GM12865 (cell line): ENCODE measurements around the gene C8A.

Experiments
- DNase-seq: peaks from one replicate; pipeline ENCODE4 v3.0.0; 2010; ENCODE audit warnings: low read depth
- H3K4me3 ChIP-seq: 2 replicates; pipeline ENCODE4 v1.5.1; 2011; ENCODE audit warnings: mild to moderate bottlenecking, low read depth, low read length, control low read depth
- TF ChIP-seq, protein P1 (sequence below): IDR thresholded peaks from 2 replicates; pipeline ENCODE4 v1.5.1; 2011; ENCODE audit warnings: low read length, control low read depth, low read depth, inconsistent platforms; ENCODE audit not compliant: insufficient read depth; ENCODE audit errors: missing control alignments

The C8A gene

DNA sequence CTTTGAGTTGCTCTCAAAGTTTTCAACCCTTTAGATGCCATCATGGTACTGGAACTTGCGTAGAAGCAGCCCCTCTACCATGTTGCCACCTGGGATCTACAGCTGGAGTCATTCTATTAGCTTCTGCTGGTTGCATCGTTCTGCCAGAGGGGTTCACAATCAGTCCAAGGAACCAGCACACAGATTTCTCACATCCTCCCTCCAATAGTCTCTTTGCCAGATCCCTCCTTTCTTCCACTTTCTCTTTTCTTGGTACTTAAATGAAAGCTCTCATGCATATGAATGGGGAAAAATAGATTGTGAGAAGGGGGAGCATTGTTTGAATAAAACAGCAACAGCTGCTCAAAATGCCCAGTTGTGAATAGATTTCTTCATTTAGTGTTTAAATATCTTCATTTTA, 4.2 kb upstream of the C8A start:
- TF ChIP-seq, protein P1, sequence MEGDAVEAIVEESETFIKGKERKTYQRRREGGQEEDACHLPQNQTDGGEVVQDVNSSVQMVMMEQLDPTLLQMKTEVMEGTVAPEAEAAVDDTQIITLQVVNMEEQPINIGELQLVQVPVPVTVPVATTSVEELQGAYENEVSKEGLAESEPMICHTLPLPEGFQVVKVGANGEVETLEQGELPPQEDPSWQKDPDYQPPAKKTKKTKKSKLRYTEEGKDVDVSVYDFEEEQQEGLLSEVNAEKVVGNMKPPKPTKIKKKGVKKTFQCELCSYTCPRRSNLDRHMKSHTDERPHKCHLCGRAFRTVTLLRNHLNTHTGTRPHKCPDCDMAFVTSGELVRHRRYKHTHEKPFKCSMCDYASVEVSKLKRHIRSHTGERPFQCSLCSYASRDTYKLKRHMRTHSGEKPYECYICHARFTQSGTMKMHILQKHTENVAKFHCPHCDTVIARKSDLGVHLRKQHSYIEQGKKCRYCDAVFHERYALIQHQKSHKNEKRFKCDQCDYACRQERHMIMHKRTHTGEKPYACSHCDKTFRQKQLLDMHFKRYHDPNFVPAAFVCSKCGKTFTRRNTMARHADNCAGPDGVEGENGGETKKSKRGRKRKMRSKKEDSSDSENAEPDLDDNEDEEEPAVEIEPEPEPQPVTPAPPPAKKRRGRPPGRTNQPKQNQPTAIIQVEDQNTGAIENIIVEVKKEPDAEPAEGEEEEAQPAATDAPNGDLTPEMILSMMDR, result no peak
- DNase-seq, result no peak
- no peak overlapping the region for H3K4me3 ChIP-seq

DNA sequence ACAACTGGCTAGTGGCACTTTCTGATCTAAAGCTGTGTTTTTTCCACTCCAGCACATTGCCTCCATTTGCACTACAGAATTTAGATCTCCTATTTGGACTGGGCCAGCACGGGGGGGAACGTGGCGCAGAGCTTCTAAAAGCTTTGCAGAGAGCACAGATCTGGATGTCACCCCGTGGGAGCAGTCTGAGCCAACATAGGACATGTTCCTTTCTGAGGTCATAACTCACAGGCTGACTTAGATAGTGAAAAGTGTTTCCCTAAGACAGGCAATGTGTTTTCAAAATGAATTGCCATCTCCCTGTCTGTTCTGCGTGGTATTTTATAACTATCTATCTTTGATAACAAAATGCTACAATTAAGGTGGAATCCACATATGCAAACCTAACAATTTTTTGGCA, 3.7 kb upstream of the C8A start:
- no peak for DNase-seq
- no peak overlapping the region for H3K4me3 ChIP-seq
- TF ChIP-seq, protein P1, result no peak

DNA sequence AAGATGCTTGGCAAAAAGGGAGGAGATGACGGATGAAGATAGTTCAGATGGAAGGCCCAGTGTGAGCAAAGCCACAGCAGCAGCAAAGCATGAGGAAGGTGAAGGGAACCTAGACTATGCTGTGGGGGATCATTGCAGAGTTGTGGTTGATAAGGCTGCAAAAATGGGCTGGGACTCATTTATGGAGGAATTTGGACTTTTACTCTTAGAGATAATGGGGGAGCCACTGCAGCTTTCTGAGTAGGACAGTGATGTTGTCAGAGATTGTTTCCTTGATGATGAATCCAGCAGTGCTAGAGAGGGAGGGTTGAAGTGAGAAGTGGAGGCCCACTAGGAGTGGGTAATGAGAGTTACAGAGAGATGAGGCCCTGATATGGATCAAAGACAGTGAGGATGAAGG, 2.1 kb upstream of the C8A start:
- TF ChIP-seq, protein P1, result no peak
- DNase-seq, result no peak

DNA sequence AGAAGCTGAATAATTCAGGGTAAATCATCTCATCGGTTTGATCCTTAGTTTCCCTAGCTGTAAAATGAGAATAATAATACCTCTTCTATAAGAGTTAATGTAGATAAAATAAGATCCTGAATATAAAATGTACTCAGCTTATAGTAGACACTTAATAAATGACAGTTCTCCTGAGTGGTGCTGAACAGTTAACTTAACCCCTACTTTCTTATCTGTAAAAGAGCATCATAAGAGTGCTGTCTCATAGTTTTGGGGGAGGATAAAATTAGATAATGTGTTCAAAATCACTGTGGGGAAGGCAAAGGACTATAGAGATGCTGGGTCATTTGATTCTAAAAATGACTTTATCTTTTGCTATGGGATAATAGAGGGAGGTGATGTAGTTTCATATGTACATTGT, 593 bp downstream of the C8A start:
- TF ChIP-seq, protein P1, result no peak
- DNase-seq, result no peak
- H3K4me3 ChIP-seq, result no peak overlapping the region

More for the DNA sequence above, 2.1 kb upstream of the C8A start:
- H3K4me3 ChIP-seq, result no peak overlapping the region

DNA sequence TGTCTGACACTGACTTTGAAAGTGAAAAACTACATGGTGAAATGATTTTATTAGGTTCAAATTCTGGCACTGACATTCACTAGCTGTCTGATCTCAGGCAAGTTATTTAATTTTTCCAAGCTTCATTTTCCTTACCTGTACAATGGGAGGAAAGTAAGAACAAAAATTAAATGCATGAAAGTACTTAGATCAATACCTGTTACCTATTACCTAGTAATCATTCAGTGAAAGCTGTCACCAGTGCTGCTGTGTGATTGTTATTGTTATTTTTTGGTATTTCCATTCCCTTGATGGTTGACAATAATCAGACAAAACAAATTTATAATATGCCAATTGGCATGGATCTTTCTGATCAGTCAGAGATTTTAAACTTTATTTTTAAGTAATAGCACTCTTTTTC, 1.6 kb downstream of the C8A start:
- TF ChIP-seq, protein P1, result no peak
- no peak for DNase-seq
- H3K4me3 ChIP-seq, result no peak overlapping the region

DNA sequence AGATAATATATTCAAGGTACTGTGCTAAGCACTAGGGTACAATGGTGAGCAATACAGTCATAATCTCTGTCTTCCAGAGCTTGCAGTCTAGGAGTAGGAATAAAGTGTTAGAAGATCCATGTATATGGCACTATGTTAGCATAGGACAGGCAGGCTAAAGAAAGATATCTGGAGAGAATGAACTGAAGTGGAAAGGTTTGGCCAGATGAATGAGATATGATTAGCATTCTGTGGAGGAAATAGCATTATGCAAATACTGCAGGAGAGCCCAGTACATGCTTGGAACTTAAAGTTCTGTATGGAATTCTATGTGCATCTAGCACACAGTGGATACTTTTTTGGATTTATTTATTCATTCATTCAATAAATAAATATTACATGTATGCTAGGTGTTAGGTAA, 4.7 kb downstream of the C8A start:
- no peak overlapping the region for H3K4me3 ChIP-seq
- TF ChIP-seq, protein P1, result no peak
- no peak for DNase-seq

DNA sequence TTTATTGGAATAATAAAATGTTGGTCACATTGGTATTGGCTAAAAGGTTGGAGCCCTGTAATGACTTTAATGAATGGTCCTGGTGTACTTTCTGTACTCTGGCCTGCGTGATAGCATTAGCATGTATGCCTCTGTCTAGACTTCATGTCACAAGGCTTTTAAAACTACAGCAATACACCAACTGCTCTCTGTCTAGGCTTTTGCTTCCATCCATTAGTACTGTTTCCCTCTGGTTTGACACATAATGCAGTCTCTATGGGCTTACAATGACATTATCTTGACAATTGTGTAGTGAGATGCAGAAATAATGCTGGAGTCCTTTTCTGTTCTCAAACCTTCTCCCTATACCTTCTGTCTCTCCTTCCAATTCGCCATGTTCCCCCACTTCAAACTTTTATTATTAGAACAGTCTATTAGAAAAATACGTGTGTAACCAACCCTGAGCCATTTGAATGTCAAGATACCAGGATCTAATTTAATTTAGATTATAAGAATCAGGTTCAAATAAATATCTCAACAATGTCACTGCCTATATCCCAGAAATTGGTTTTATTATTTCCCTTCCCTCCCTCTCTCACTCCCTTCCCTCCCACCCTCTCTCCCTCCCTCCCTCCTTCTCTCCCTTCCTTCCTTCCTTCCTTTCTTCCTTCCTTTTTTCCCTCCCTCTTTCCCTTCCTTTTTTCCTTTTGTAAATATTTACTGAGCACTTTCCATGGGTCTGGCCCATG, 8.8 kb downstream of the C8A start:
- TF ChIP-seq, protein P1, result no peak
- DNase-seq, result no peak
- H3K4me3 ChIP-seq, result no peak overlapping the region
